ENCODE measurements around the gene RBBP8NL. TPM values are rescaled to one million over a fixed set of nuclear protein-coding genes. Genes with fewer than 3 reads are reported as not detected.

Gene RBBP8NL
- total and polyA plus RNA-seq, 9 of the 15 experiments (the other 6 are each of a cell fraction or from before 2014, with no cell fraction given), result not detected

DNA sequence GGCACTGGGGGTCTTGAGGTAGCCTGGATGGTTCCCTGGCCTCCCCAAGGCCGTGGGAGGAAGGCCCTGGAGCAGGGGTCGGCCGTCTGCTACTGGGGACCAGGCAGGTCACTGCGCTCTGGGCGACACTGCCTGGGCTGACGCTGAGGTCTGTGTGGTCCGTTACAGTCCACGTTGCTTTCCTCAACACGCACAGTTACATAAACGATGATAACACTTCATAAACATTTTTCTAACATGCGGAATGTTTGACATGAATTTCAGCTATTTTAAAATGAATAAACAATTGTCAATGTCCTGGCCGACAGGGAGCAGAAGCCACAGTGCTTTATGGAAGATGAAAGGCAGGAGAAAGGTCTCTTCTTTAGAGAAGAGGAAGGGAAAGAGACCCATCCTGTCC is 10.2 kb upstream of the RBBP8NL start:
- no TSS peak for BruUV-seq (replicated peaks)
- Histone ChIP-seq H3K4me2 (ENCODE audit: insufficient read depth, low read length) (no peak overlapping the region), H3K27me3 (ENCODE audit: control insufficient read depth in 2 of 2, insufficient read depth in 2 of 2, low read length in 2 of 2) (peaks cover 49 to 87% of the 10 kb centered on the region in 2 experiments), H3K9me1 (ENCODE audit: control insufficient read depth, insufficient read depth, low read length) (no peaks in the 10 kb centered on the region), H3K4me1 (replicated peaks in 1 of 2; ENCODE audit: control insufficient read depth in 2 of 2, insufficient read depth in 2 of 2, low read length in 2 of 2) (peaks cover 0 to 29% of the 10 kb centered on the region in 2 experiments; a peak in 3 of 5 replicates), H2AFZ (ENCODE audit: low read depth, low read length) (no peak overlapping the region), H3K27ac (ENCODE audit: extremely low read depth, low read depth, low read length) (no peak overlapping the region), H3K79me2 (ENCODE audit: control insufficient read depth, insufficient read depth, low read length) (no peaks in the 10 kb centered on the region), H4K20me1 (replicated peaks; ENCODE audit: control insufficient read depth, insufficient read depth, low read length) (peaks cover 8% of the 10 kb centered on the region), H3K4me3 (no peak overlapping the region), H3K36me3 (ENCODE audit: control insufficient read depth, insufficient read depth, low read length) (no peaks in the 10 kb centered on the region), H3K9me3 (replicated peaks; ENCODE audit: control insufficient read depth, insufficient read depth, low read depth, low read length) (no peaks in the 10 kb centered on the region), H3K9ac (ENCODE audit: insufficient read depth in 1 of 2, low read depth in 2 of 2, low read length in 2 of 2) (no peak overlapping the region)
- in situ Hi-C loops (cut with MboI), result no loop called here
- ChIA-PET CTCF (ENCODE audit: low intra/inter-chr PET ratio) (no interaction called here), POLR2A (no interaction called here)
- 12% methylated on average over 12 of the region's 12 CpGs for WGBS (ENCODE audit: insufficient coverage, low coverage, missing lambda C conversion rate)
- TF ChIP-seq GATAD2B (IDR thresholded peaks at IDR 0.05; ENCODE audit: borderline replicate concordance), result no peak
- TF ChIP-seq SIN3B (IDR thresholded peaks at IDR 0.05; ENCODE audit: low read depth), result no peak
- no peak for TF ChIP-seq TAF15 (IDR thresholded peaks at IDR 0.05; ENCODE audit: low read depth, low read length)
- no peak for TF ChIP-seq FOXA1 (IDR thresholded peaks at IDR 0.05; ENCODE audit: borderline replicate concordance)
- TF ChIP-seq NCOA2 (IDR thresholded peaks at IDR 0.05; ENCODE audit: partially characterized antibody in 2 of 2), result no peak
- intact Hi-C loops (cut with micrococcal nuclease), result no loop called here
- ATAC-seq (no peak), FAIRE-seq (no peak), DNase-seq (ENCODE audit: extremely low read depth in 1 of 4, low spot score in 3 of 4) (no peak)

DNA sequence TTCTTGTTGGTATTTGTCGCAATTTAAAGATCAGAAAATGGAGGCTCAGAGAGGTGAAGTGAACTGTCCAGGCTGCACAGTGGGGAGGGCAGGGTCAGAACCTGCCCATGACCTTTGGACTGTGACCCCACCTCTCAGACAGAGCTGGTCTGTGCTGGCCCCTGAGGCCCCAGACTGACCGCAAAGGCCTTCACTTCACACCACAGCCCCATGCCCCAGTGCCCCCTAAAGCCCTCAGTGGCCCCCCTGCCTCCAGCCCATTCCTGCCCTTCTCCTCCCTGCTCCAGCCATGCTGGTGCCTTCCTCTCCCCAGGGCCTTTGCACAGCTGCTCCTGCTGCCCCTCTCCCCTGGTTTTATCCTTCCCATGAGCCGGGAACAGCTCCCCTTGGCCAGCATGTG is 9.4 kb upstream of the RBBP8NL start:
- Histone ChIP-seq H3K27ac (ENCODE audit: extremely low read depth, low read depth, low read length) (no peak overlapping the region), H4K20me1 (replicated peaks; ENCODE audit: control insufficient read depth, insufficient read depth, low read length) (peaks cover 8% of the 10 kb centered on the region), H2AFZ (ENCODE audit: low read depth, low read length) (no peak overlapping the region), H3K9ac (ENCODE audit: insufficient read depth in 1 of 2, low read depth in 2 of 2, low read length in 2 of 2) (no peak overlapping the region), H3K79me2 (ENCODE audit: control insufficient read depth, insufficient read depth, low read length) (no peaks in the 10 kb centered on the region), H3K4me2 (ENCODE audit: insufficient read depth, low read length) (no peak overlapping the region), H3K4me3 (no peak overlapping the region), H3K27me3 (ENCODE audit: control insufficient read depth in 2 of 2, insufficient read depth in 2 of 2, low read length in 2 of 2) (peaks cover 52 to 87% of the 10 kb centered on the region in 2 experiments), H3K9me1 (ENCODE audit: control insufficient read depth, insufficient read depth, low read length) (no peaks in the 10 kb centered on the region), H3K4me1 (replicated peaks in 1 of 2; ENCODE audit: control insufficient read depth in 2 of 2, insufficient read depth in 2 of 2, low read length in 2 of 2) (peaks cover 0 to 21% of the 10 kb centered on the region in 2 experiments; a peak in 3 of 5 replicates), H3K9me3 (replicated peaks; ENCODE audit: control insufficient read depth, insufficient read depth, low read depth, low read length) (no peaks in the 10 kb centered on the region), H3K36me3 (ENCODE audit: control insufficient read depth, insufficient read depth, low read length) (no peaks in the 10 kb centered on the region)
- DNase-seq (ENCODE audit: extremely low read depth in 1 of 4, low spot score in 3 of 4) (no peak), FAIRE-seq (no peak), ATAC-seq (no peak)
- ChIA-PET CTCF (ENCODE audit: low intra/inter-chr PET ratio) (no interaction called here), POLR2A (interaction anchor here (0.5 to 0.6 kb wide), 3 partner anchors 175 to 524 kb away, joined by 3 to 4 read pairs (median 3); no protein-coding TSS in a partner anchor)
- BruUV-seq (replicated peaks), result no TSS peak
- intact Hi-C loops (cut with micrococcal nuclease) (no loop called here), in situ Hi-C loops (cut with MboI) (no loop called here)
- WGBS (ENCODE audit: insufficient coverage, low coverage, missing lambda C conversion rate), result 14% methylated on average over 2 of the region's 3 CpGs
- TF ChIP-seq, protein P1, sequence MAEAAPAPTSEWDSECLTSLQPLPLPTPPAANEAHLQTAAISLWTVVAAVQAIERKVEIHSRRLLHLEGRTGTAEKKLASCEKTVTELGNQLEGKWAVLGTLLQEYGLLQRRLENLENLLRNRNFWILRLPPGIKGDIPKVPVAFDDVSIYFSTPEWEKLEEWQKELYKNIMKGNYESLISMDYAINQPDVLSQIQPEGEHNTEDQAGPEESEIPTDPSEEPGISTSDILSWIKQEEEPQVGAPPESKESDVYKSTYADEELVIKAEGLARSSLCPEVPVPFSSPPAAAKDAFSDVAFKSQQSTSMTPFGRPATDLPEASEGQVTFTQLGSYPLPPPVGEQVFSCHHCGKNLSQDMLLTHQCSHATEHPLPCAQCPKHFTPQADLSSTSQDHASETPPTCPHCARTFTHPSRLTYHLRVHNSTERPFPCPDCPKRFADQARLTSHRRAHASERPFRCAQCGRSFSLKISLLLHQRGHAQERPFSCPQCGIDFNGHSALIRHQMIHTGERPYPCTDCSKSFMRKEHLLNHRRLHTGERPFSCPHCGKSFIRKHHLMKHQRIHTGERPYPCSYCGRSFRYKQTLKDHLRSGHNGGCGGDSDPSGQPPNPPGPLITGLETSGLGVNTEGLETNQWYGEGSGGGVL (CRISPR knock-in tag; IDR thresholded peaks at IDR 0.05), result no peak
- TF ChIP-seq MYNN (IDR thresholded peaks at IDR 0.05), result no peak
- TF ChIP-seq MYNN (CRISPR knock-in tag; IDR thresholded peaks at IDR 0.05), result no peak
- TF ChIP-seq HNRNPH1 (optimal IDR thresholded peaks at IDR 0.05; ENCODE audit: low read depth, low read length), result no peak
- no peak for TF ChIP-seq ARID2 (IDR thresholded peaks at IDR 0.05)
- no peak for TF ChIP-seq RBM25 (IDR thresholded peaks at IDR 0.05; ENCODE audit: low read depth, low read length, severe bottlenecking)
- no peak for TF ChIP-seq ZNF707 (CRISPR knock-in tag; conservative IDR thresholded peaks at IDR 0.05)
- TF ChIP-seq STAT5A (IDR thresholded peaks at IDR 0.05; ENCODE audit: borderline replicate concordance, low read length), result no peak
- TF ChIP-seq, protein P2, sequence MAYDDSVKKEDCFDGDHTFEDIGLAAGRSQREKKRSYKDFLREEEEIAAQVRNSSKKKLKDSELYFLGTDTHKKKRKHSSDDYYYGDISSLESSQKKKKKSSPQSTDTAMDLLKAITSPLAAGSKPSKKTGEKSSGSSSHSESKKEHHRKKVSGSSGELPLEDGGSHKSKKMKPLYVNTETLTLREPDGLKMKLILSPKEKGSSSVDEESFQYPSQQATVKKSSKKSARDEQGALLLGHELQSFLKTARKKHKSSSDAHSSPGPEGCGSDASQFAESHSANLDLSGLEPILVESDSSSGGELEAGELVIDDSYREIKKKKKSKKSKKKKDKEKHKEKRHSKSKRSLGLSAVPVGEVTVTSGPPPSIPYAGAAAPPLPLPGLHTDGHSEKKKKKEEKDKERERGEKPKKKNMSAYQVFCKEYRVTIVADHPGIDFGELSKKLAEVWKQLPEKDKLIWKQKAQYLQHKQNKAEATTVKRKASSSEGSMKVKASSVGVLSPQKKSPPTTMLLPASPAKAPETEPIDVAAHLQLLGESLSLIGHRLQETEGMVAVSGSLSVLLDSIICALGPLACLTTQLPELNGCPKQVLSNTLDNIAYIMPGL (CRISPR knock-in tag; IDR thresholded peaks at IDR 0.05), result no peak
- no peak for TF ChIP-seq ZNF589 (CRISPR knock-in tag; IDR thresholded peaks at IDR 0.05; ENCODE audit: low read depth)

All from K562 (cell line).